Spleen (tissue), 13 donors: ENCODE measurements around the gene PARVG. TPM values are rescaled to one million over a fixed set of nuclear protein-coding genes. Genes with fewer than 3 reads are reported as not detected.
A peak's percentile ranks its signal among the peaks of the same experiment; 100 is the strongest.

Source experiments
- DNase-seq: peaks from one replicate; pipeline ENCODE4 v3.0.0-alpha.2; 2020
- H3K27ac ChIP-seq, 8 donors: fragments of 200-600 bp; sonication (generic) in 7 of 8; 1 replicate in 4 of 8; 2 replicates in 4 of 8; pipeline versions ENCODE4 v1.5.0 to v1.8.0; 2016 to 2021; ENCODE audit warnings: inconsistent platforms in 4 of 8, mild to moderate bottlenecking in 4 of 8, moderate library complexity in 1 of 8
- H3K27me3 ChIP-seq, 7 donors: fragments of 200-600 bp; sonication (generic) in 6 of 7; replicated peaks in 1 of 7; 1 replicate in 4 of 7; 2 replicates in 3 of 7; pipeline versions ENCODE4 v1.5.0 to v1.8.0; 2016 to 2021; ENCODE audit warnings: inconsistent platforms in 3 of 7, mild to moderate bottlenecking in 1 of 7
- H3K36me3 ChIP-seq, 6 donors: fragments of 200-600 bp; sonication (generic) in 5 of 6; 1 replicate in 4 of 6; 2 replicates in 2 of 6; pipeline versions ENCODE4 v1.5.0 to v1.8.0; 2016 to 2021; ENCODE audit warnings: inconsistent platforms in 2 of 6
- H3K4me1 ChIP-seq, 6 donors: fragments of 200-600 bp; sonication (generic) in 5 of 6; 1 replicate in 3 of 6; 2 replicates in 3 of 6; pipeline versions ENCODE4 v1.5.0 to v1.8.0; 2016 to 2021; ENCODE audit warnings: inconsistent platforms in 3 of 6
- H3K4me3 ChIP-seq, 8 donors: fragments of 200-600 bp; sonication (generic) in 7 of 8; 1 replicate in 4 of 8; 2 replicates in 4 of 8; pipeline versions ENCODE4 v1.5.0 to v1.8.0; 2016 to 2021; ENCODE audit warnings: inconsistent platforms in 4 of 8, mild to moderate bottlenecking in 4 of 8, moderate library complexity in 2 of 8
- H3K9me3 ChIP-seq, 8 donors: fragments of 200-600 bp; sonication (generic) in 7 of 8; 1 replicate in 4 of 8; 2 replicates in 4 of 8; pipeline versions ENCODE4 v1.5.0 to v1.8.0; 2016 to 2021; ENCODE audit warnings: inconsistent platforms in 4 of 8
- POLR2A ChIP-seq, 3 donors: fragments of 450-650 bp; IDR thresholded peaks; one replicate each; pipeline ENCODE4 v1.5.1; 2017; ENCODE audit warnings: antibody characterized with exemption in 3 of 3, mild to moderate bottlenecking in 1 of 3
- POLR2AphosphoS5 ChIP-seq, 3 donors: sonication (generic); formaldehyde crosslinking; IDR thresholded peaks; one replicate each; pipeline ENCODE4 v1.5.1; 2017; ENCODE audit warnings: antibody characterized with exemption in 3 of 3
- WGBS, 5 donors: extraction: QIAGEN DNeasy Blood & Tissue Kit in 3 of 5; methylation state at CpG; one replicate each; pipeline versions ENCODE4 v1.1.5 to v1.1.7; 2013 to 2018; 5-methylcytosine and 5-hydroxymethylcytosine counted together
- intact Hi-C: fragments of 100-400 bp; cut with DNase I; formaldehyde crosslinking; loops from one replicate; pipeline ENCODE4 v1.15.0; 2023; ENCODE audit warnings: low total_unique reads
- long read RNA-seq, 2 donors: transcript quantifications; one replicate each; lab custom pipeline, GENCODE V29; 2026
- polyA plus RNA-seq, 3 donors: library from polyadenylated mRNA; stranded (reverse); fragments of 200-250 nt; gene quantifications; one replicate each; pipeline ENCODE4 v1.2.1, GENCODE V29; 2013
- total RNA-seq, 7 donors: library from RNA; depleted of rRNA in 3 of 7; stranded (reverse); fragments of >200 nt in 3 of 7; fragmentation: NEBNext Ultra II Directional in 4 of 7; extraction: Animal tissue kit (Norgen Biotek cat#: 25700) in 4 of 7; gene quantifications; one replicate each; pipeline versions ENCODE4 v1.1.0 to v1.2.1, GENCODE V29; 2016 to 2021
- TF ChIP-seq, protein P1 (sequence below), 11 experiments: fragments of 200-600 bp in 7 of 11; fragments of 450-650 bp in 4 of 11; sonication (generic) in 4 of 11; IDR thresholded peaks in 8 of 11; conservative IDR thresholded peaks in 3 of 11; 1 replicate in 7 of 11; 2 replicates in 4 of 11; pipeline versions ENCODE4 v1.4.0 to v1.8.0; 2016 to 2021; ENCODE audit warnings: antibody characterized with exemption in 11 of 11, inconsistent platforms in 4 of 11, mild to moderate bottlenecking in 1 of 11
- donor health status: healthy with polysubstance abuse.
- donor health status: DM: no; HTN: no; CAD: no; lungs with moderate emphysema.
- donor health status: DM: no; HTN: no; CAD: no.
- donor health status: Bipolar disorder and iron deficiency.
- donor health status: healthy.
- donor health status: DM: no; HTN: no; CAD: no.
- donor health status: DM: yes; HTN: yes; CAD: no.

PARVG gene, protein sequence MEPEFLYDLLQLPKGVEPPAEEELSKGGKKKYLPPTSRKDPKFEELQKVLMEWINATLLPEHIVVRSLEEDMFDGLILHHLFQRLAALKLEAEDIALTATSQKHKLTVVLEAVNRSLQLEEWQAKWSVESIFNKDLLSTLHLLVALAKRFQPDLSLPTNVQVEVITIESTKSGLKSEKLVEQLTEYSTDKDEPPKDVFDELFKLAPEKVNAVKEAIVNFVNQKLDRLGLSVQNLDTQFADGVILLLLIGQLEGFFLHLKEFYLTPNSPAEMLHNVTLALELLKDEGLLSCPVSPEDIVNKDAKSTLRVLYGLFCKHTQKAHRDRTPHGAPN
- total RNA-seq (100 to 1,000 TPM; 129 to 226 (median 142) TPM), polyA plus RNA-seq (100 to 1,000 TPM; 118 to 214 (median 204) TPM)
- long read RNA-seq, donor 1, partial matches to known transcripts = 0 of 1 reads
- long read RNA-seq, donor 1, other reads (novel, unspliced or antisense) = 0 of 1 reads
- long read RNA-seq, donor 2, partial matches to known transcripts = 6 of 8 reads
- long read RNA-seq, donor 2, other reads (novel, unspliced or antisense) = 0 of 8 reads

DNA sequence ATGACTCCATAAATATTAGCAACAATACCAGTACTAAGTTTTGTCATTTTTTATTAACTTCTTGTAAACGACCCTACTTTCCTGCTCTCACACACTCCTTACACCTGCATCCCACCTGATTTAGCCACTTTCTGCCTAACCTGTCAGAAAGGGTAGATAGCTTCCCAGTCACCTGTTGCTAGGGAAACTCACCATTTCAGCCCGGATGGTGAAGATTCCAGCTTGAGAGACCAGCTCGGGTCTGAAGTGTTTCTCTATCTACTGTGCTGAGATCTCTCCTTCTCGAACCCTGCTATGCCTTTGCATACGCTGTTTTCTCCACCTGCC, at the start of gene PARVG:
PARVG (plus strand) TSS at position 220 of the 327 bp plus-strand sequence. CDS start 2,405 bp downstream, outside the sequence.
- peak within 1 kb of the TSS; percentile 33 to 75 (median 58) for H3K4me3 ChIP-seq
- intact Hi-C loops = no loop called here

DNA sequence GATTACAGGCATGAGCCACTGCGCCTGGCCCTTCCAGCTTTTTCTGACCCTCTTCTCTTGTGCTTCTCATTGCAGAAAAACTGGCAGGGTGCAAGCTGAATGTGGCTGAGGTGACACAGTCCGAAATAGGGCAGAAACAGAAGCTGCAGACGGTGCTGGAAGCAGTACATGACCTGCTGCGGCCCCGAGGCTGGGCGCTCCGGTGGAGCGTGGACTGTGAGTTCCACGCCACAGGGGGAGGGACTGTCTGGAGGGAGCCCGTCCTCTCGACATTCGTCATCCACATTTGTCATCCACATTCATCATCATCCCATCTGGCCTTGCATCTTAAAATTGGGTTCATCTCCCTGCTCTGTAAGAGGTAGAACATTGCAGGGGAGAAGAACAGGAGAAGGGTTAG, 49.3 kb upstream of the PARVG start:
- Histone ChIP-seq H3K36me3 (peaks cover 0 to 72% (median 46%) of the 10 kb centered on the region in 6 donors), H3K27me3 (no peaks in the 10 kb centered on the region), H3K4me1 (peaks cover 0 to 22% (median 12%) of the 10 kb centered on the region in 6 donors), H3K4me3 (no peak overlapping the region), H3K9me3 (peaks cover 3 to 21% (median 13%) of the 10 kb centered on the region in 8 donors), H3K27ac (no peak overlapping the region)
- 94 to 97% (median 96%) methylated on average over 7 to 12 of the region's 12 CpGs for WGBS, 5 donors
- peak; percentile 13 for DNase-seq
- intact Hi-C loops = no loop called here
- TF ChIP-seq, protein P1, sequence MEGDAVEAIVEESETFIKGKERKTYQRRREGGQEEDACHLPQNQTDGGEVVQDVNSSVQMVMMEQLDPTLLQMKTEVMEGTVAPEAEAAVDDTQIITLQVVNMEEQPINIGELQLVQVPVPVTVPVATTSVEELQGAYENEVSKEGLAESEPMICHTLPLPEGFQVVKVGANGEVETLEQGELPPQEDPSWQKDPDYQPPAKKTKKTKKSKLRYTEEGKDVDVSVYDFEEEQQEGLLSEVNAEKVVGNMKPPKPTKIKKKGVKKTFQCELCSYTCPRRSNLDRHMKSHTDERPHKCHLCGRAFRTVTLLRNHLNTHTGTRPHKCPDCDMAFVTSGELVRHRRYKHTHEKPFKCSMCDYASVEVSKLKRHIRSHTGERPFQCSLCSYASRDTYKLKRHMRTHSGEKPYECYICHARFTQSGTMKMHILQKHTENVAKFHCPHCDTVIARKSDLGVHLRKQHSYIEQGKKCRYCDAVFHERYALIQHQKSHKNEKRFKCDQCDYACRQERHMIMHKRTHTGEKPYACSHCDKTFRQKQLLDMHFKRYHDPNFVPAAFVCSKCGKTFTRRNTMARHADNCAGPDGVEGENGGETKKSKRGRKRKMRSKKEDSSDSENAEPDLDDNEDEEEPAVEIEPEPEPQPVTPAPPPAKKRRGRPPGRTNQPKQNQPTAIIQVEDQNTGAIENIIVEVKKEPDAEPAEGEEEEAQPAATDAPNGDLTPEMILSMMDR (IDR thresholded peaks at IDR 0.05 in 8 of 11, conservative IDR thresholded peaks at IDR 0.05 in 3 of 11) = no peak
- TF ChIP-seq POLR2AphosphoS5 (IDR thresholded peaks at IDR 0.05) (no peak), POLR2A (IDR thresholded peaks at IDR 0.05) (no peak)

More for the DNA sequence above, at the start of gene PARVG:
- Histone ChIP-seq H3K27ac (peak within 1 kb of the TSS; percentile 74 to 96 (median 90)), H3K4me1 (peaks cover 6 to 49% (median 29%) of the 10 kb centered on the region in 6 donors), H3K36me3 (peaks cover 0 to 27% (median 5%) of the 10 kb centered on the region in 6 donors), H3K9me3 (no peaks in the 10 kb centered on the region), H3K27me3 (peaks cover 0 to 27% (median 0%) of the 10 kb centered on the region in 7 donors)
- 20 to 26% (median 26%) methylated on average over 5 of the region's 5 CpGs for WGBS, 5 donors
- TF ChIP-seq, protein P1 (IDR thresholded peaks at IDR 0.05 in 8 of 11, conservative IDR thresholded peaks at IDR 0.05 in 3 of 11) = no peak
- TF ChIP-seq POLR2A (IDR thresholded peaks at IDR 0.05) (no peak), POLR2AphosphoS5 (IDR thresholded peaks at IDR 0.05) (no peak)
- DNase-seq = peak; percentile 70

DNA sequence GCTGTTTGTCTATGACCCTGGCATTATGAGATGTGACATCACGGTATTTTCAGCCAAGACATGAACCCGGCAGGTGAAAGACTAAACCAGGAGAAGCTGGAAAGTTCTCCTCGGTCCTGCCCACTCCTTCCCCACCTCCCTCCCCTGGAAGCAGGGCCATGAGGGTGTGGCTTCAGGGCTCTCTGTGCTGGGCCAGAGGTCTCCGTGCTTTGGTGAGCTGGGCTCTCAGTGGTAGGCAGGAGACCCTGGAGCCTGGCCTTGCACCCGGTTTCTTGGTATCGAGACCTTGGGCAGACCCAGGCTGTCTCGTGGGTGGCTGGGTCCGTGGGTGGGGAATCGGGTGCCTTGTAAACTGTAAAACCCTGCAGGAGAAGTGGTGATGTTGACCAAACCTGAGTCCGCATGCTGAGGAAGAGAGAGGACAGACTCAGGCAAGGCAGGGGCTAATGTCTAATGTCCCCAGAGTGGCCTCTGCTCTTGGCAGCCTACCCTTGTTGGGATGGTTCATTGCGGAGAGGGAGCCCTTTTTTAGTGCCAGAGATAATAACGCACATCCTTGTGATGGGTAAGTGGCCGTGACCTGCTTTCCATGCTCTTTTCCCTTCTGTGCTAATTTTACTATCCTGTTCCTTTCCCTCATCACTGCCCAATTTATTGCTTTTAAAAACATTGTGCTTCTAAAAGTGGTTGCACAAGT, 48.6 kb upstream of the PARVG start:
- intact Hi-C loops = no loop called here
- no peak for TF ChIP-seq POLR2AphosphoS5 (IDR thresholded peaks at IDR 0.05)
- TF ChIP-seq, protein P1 (IDR thresholded peaks at IDR 0.05 in 8 of 11, conservative IDR thresholded peaks at IDR 0.05 in 3 of 11) = no peak
- TF ChIP-seq POLR2A (IDR thresholded peaks at IDR 0.05) = no peak
- Histone ChIP-seq H3K4me1 (peaks cover 0 to 20% (median 10%) of the 10 kb centered on the region in 6 donors), H3K4me3 (no peak overlapping the region), H3K27ac (no peak overlapping the region), H3K27me3 (no peaks in the 10 kb centered on the region), H3K36me3 (peaks cover 0 to 72% (median 52%) of the 10 kb centered on the region in 6 donors), H3K9me3 (peaks cover 0 to 21% (median 13%) of the 10 kb centered on the region in 8 donors)
- peak; percentile 47 for DNase-seq
- WGBS, 5 donors = 87 to 93% (median 91%) methylated on average over 13 of the region's 13 CpGs
